WERI-Rb-1 (cell line): Measurements from ENCODE around the gene ITPA.
A peak's percentile ranks its signal among the peaks of the same experiment; 100 is the strongest.

Experiments used
- DNase-seq: peaks from one replicate; pipeline ENCODE4 v3.0.0-alpha.2; 2020
- H3K27ac ChIP-seq: fragments of 250-450 bp; sonication (Bioruptor Pico); 2 replicates; pipeline ENCODE4 v1.5.1; 2020; ENCODE audit warnings: mild to moderate bottlenecking, moderate library complexity
- H3K27me3 ChIP-seq: fragments of 250-450 bp; sonication (Bioruptor Pico); 2 replicates; pipeline ENCODE4 v1.5.1; 2021; ENCODE audit warnings: mild to moderate bottlenecking, low read depth, moderate library complexity; ENCODE audit not compliant: insufficient read depth, severe bottlenecking
- H3K36me3 ChIP-seq: fragments of 250-450 bp; sonication (Bioruptor Pico); 2 replicates; pipeline ENCODE4 v1.5.1; 2020; ENCODE audit warnings: mild to moderate bottlenecking, moderate library complexity
- H3K4me3 ChIP-seq: 2 replicates; pipeline ENCODE4 v1.5.1; 2011; ENCODE audit warnings: low read depth, mild to moderate bottlenecking, control low read depth, low read length
- H3K9me3 ChIP-seq: fragments of 250-450 bp; sonication (Bioruptor Pico); 2 replicates; pipeline ENCODE4 v1.5.1; 2021; ENCODE audit warnings: mild to moderate bottlenecking, moderate library complexity; ENCODE audit not compliant: severe bottlenecking
- CTCF ChIP-seq: IDR thresholded peaks from 2 replicates; pipeline ENCODE4 v1.5.1; 2011; ENCODE audit warnings: low read depth, mild to moderate bottlenecking, control low read depth, inconsistent platforms, low read length

The ITPA gene

GRCh38 chr20:3188823-3189413 lies 20.4 kb upstream of the ITPA start:
- no peak for DNase-seq
- no peak overlapping the region for H3K4me3 ChIP-seq
- H3K36me3 ChIP-seq, result peaks cover 45% of the 10 kb centered on the region
- H3K9me3 ChIP-seq, result no peaks in the 10 kb centered on the region
- no peak overlapping the region for H3K27ac ChIP-seq
- TF ChIP-seq CTCF, result no peak
- H3K27me3 ChIP-seq, result no peaks in the 10 kb centered on the region

GRCh38 chr20:3189561-3190131 lies 19.7 kb upstream of the ITPA start:
- H3K9me3 ChIP-seq, result no peaks in the 10 kb centered on the region
- no peak overlapping the region for H3K4me3 ChIP-seq
- no peaks in the 10 kb centered on the region for H3K27me3 ChIP-seq
- TF ChIP-seq CTCF, result no peak
- H3K36me3 ChIP-seq, result peaks cover 51% of the 10 kb centered on the region
- DNase-seq, result no peak
- no peak overlapping the region for H3K27ac ChIP-seq

- Histone ChIP-seq H3K36me3 (peaks cover 61% of the 10 kb centered on the region), H3K27me3 (no peaks in the 10 kb centered on the region)
- TF ChIP-seq CTCF, result peak; percentile 20; the same call in 1 of the 2 replicates
Observed at GRCh38 chr20:3190681-3191111, 18.6 kb upstream of the ITPA start.

GRCh38 chr20:3192226-3193015 lies 16.9 kb upstream of the ITPA start:
- no peak for DNase-seq
- no peak for TF ChIP-seq CTCF
- H3K27ac ChIP-seq, result no peak overlapping the region
- H3K4me3 ChIP-seq, result no peak overlapping the region
- no peaks in the 10 kb centered on the region for H3K27me3 ChIP-seq
- peaks cover 74% of the 10 kb centered on the region for H3K36me3 ChIP-seq
- no peaks in the 10 kb centered on the region for H3K9me3 ChIP-seq

More at GRCh38 chr20:3190681-3191111, 18.6 kb upstream of the ITPA start:
- no peak overlapping the region for H3K27ac ChIP-seq
- H3K4me3 ChIP-seq, result no peak overlapping the region
- no peak for DNase-seq
- no peaks in the 10 kb centered on the region for H3K9me3 ChIP-seq

- H3K27ac ChIP-seq, result no peak overlapping the region
- no peaks in the 10 kb centered on the region for H3K9me3 ChIP-seq
- H3K27me3 ChIP-seq, result no peaks in the 10 kb centered on the region
- peaks cover 74% of the 10 kb centered on the region for H3K36me3 ChIP-seq
- H3K4me3 ChIP-seq, result no peak overlapping the region
- TF ChIP-seq CTCF, result no peak
- DNase-seq, result no peak
Observed at GRCh38 chr20:3193806-3194616, 15.3 kb upstream of the ITPA start.
